ENCODE results near the gene AGPAT4.
"Not testable (repeated sequence)": the region's sequence is repeated elsewhere in the genome, so short reads cannot be mapped to it uniquely, and the experiment has no call there.

AGPAT4 gene

DNA sequence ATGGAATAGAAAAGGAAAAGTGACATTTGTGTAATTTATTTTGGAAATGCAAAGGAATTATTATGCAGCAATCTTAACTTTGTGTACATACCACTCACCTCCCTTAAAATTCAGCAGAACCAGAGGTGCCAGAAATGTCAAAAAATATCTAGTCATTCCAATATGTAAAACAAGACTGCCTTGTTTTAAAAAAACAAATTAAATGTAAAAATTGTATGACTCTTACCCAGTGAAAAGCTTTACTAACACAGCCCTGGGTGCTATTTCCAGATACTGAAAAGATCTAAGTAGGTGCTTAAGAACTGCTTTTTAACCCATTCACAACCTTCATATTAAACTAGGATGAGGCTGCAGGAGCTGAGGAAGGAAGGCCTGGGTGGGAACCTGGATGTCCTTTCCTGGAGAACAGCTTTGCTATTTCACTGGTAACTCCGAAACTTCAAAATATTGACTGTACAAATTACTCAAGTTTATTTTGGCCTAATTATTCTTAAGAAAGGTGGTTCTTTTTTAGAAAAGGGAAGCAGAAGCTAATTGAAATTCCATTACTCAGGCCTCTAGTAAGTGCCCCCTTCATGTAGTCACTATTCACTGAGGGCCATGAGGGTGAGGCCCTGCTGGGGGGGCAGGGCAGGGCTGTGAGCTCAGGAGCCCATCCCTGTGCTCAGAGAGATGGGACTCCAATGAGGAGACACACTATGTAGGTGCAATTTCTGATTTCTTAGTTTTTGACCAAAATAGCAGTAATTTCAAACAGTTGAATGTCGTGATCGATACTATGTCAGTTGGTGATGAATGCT, 142.7 kb downstream of the AGPAT4 start:
- FAIRE-seq (no peak), DNase-seq (ENCODE audit: insufficient read length, low spot score) (no peak)
- TF ChIP-seq, protein P1, sequence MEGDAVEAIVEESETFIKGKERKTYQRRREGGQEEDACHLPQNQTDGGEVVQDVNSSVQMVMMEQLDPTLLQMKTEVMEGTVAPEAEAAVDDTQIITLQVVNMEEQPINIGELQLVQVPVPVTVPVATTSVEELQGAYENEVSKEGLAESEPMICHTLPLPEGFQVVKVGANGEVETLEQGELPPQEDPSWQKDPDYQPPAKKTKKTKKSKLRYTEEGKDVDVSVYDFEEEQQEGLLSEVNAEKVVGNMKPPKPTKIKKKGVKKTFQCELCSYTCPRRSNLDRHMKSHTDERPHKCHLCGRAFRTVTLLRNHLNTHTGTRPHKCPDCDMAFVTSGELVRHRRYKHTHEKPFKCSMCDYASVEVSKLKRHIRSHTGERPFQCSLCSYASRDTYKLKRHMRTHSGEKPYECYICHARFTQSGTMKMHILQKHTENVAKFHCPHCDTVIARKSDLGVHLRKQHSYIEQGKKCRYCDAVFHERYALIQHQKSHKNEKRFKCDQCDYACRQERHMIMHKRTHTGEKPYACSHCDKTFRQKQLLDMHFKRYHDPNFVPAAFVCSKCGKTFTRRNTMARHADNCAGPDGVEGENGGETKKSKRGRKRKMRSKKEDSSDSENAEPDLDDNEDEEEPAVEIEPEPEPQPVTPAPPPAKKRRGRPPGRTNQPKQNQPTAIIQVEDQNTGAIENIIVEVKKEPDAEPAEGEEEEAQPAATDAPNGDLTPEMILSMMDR (IDR thresholded peaks at IDR 0.05; ENCODE audit: insufficient read depth, missing control alignments), result no peak

- TF ChIP-seq, protein P1 (IDR thresholded peaks at IDR 0.05; ENCODE audit: insufficient read depth, missing control alignments), result no peak
- FAIRE-seq (no peak), DNase-seq (ENCODE audit: insufficient read length, low spot score) (no peak)
These were observed 143.3 kb downstream of the AGPAT4 start for GRCh38 chr6:161130541-161130940.

- FAIRE-seq, result no peak
These were observed 145.1 kb downstream of the AGPAT4 start for GRCh38 chr6:161128680-161129196.

DNA sequence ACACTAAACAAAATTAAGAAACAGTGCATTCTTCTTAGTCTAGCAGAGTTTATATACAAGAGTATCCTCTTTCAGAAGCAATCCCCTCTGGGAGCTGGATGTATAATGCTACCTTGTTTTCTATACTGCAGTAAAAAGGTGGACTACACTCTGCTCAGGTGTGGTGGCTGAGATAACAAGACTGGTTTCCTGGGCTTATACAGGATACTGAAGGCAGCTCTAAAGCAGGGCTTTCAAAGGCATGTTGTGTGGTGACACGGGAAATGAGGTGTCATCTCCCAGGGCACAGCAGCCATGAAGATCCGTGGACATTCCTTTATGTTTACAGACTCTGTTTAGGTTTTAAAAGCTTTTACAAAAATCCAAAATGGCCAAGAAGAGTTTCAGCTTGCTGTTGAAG, 145.6 kb downstream of the AGPAT4 start:
- TF ChIP-seq, protein P1 (IDR thresholded peaks at IDR 0.05; ENCODE audit: insufficient read depth, missing control alignments), result no peak
- no peak for FAIRE-seq
- no peak for DNase-seq (ENCODE audit: insufficient read length, low spot score)

More at GRCh38 chr6:161128680-161129196, 145.1 kb downstream of the AGPAT4 start:
- DNase-seq (ENCODE audit: insufficient read length, low spot score), result no peak
- TF ChIP-seq, protein P1 (IDR thresholded peaks at IDR 0.05; ENCODE audit: insufficient read depth, missing control alignments), result no peak

- TF ChIP-seq, protein P1 (IDR thresholded peaks at IDR 0.05; ENCODE audit: insufficient read depth, missing control alignments), result no peak
- DNase-seq (ENCODE audit: insufficient read length, low spot score), result no peak
- no peak for FAIRE-seq
These were observed 146.7 kb downstream of the AGPAT4 start for GRCh38 chr6:161127071-161127740.

GRCh38 chr6:161125591-161125990, 148.3 kb downstream of the AGPAT4 start:
- no peak for DNase-seq (ENCODE audit: insufficient read length, low spot score)
- FAIRE-seq, result no peak
- TF ChIP-seq, protein P1 (IDR thresholded peaks at IDR 0.05; ENCODE audit: insufficient read depth, missing control alignments), result no peak

- not testable (repeated sequence) for DNase-seq (ENCODE audit: insufficient read length, low spot score); FAIRE-seq
These were observed 150.5 kb downstream of the AGPAT4 start for GRCh38 chr6:161123319-161123718.
